HL-60 (cell line): ENCODE measurements around the gene MPDU1.

Experiments used
- GABPA ChIP-seq: IDR thresholded peaks from 2 replicates; pipeline ENCODE4 v1.6.1; 2012; ENCODE audit warnings: low read depth
- POLR2AphosphoS5 ChIP-seq: IDR thresholded peaks from 2 replicates; pipeline ENCODE4 v1.6.1; 2012; ENCODE audit warnings: low read depth
- TF ChIP-seq, protein P1 (sequence below): IDR thresholded peaks from one replicate; pipeline ENCODE4 v1.5.1; 2011; ENCODE audit warnings: low read length, control low read depth, inconsistent platforms; ENCODE audit not compliant: insufficient read depth
- TF ChIP-seq, protein P2 (sequence below): IDR thresholded peaks from 2 replicates; pipeline ENCODE4 v1.6.1; 2012; ENCODE audit warnings: low read depth; ENCODE audit not compliant: insufficient replicate concordance

DNA sequence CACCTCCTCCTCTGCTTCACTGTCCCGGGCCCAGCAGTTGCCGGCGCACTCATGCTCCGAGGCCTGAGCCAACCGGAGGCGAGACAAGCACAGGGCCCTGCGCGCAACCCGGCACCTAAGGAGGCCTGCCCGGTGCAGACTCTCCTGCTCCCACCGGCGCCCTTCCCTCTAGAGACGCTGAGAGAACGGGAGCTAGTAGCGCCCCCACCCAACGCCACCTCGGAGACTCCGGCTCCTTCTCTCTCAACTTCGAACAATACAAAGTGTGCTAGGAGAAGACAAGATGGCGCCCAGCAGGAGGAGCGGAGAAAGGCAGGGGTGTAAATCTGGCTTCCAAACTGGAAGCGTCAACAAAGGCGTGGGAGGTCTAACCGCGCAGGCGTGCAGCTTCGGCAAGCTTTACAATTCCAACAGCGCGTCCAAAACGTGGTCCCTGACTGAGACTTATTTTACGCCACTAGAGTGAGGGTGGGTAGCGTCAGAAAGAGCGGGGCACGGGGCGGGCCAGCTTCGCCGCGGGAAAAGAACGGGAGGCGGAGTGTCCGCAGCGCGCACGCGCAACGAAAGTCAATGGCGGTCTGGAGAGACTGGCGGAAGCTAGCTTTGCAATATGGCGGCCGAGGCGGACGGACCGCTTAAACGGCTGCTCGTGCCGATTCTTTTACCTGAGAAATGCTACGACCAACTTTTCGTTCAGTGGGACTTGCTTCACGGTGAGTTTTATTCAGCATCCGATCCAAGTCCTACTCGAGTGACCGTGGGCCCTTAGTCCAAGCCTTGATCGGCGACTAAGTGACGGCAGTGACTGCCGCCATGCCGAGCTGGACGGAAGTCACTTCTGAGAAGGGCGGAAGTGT, at the start of gene MPDU1:
- TF ChIP-seq GABPA (no peak), POLR2AphosphoS5 (peak; percentile 73; the same call in 1 of the 2 replicates)
- TF ChIP-seq, protein P1, sequence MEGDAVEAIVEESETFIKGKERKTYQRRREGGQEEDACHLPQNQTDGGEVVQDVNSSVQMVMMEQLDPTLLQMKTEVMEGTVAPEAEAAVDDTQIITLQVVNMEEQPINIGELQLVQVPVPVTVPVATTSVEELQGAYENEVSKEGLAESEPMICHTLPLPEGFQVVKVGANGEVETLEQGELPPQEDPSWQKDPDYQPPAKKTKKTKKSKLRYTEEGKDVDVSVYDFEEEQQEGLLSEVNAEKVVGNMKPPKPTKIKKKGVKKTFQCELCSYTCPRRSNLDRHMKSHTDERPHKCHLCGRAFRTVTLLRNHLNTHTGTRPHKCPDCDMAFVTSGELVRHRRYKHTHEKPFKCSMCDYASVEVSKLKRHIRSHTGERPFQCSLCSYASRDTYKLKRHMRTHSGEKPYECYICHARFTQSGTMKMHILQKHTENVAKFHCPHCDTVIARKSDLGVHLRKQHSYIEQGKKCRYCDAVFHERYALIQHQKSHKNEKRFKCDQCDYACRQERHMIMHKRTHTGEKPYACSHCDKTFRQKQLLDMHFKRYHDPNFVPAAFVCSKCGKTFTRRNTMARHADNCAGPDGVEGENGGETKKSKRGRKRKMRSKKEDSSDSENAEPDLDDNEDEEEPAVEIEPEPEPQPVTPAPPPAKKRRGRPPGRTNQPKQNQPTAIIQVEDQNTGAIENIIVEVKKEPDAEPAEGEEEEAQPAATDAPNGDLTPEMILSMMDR: no peak
- TF ChIP-seq, protein P2, sequence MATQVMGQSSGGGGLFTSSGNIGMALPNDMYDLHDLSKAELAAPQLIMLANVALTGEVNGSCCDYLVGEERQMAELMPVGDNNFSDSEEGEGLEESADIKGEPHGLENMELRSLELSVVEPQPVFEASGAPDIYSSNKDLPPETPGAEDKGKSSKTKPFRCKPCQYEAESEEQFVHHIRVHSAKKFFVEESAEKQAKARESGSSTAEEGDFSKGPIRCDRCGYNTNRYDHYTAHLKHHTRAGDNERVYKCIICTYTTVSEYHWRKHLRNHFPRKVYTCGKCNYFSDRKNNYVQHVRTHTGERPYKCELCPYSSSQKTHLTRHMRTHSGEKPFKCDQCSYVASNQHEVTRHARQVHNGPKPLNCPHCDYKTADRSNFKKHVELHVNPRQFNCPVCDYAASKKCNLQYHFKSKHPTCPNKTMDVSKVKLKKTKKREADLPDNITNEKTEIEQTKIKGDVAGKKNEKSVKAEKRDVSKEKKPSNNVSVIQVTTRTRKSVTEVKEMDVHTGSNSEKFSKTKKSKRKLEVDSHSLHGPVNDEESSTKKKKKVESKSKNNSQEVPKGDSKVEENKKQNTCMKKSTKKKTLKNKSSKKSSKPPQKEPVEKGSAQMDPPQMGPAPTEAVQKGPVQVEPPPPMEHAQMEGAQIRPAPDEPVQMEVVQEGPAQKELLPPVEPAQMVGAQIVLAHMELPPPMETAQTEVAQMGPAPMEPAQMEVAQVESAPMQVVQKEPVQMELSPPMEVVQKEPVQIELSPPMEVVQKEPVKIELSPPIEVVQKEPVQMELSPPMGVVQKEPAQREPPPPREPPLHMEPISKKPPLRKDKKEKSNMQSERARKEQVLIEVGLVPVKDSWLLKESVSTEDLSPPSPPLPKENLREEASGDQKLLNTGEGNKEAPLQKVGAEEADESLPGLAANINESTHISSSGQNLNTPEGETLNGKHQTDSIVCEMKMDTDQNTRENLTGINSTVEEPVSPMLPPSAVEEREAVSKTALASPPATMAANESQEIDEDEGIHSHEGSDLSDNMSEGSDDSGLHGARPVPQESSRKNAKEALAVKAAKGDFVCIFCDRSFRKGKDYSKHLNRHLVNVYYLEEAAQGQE: peak; percentile 80
